Stimulated activated CD4-positive, alpha-beta T cell treated with anti-CD3 and anti-CD28 coated beads, Interleukin-4, amount 100 ng/mL, for 48 hours (primary cell): ENCODE measurements around the gene C14orf180.

Experiments
- DNase-seq, 2 donors: peaks; one replicate each; pipeline ENCODE4 v3.0.0-alpha.2; 2020; ENCODE audit warnings: low read depth in 2 of 2

Gene C14orf180

DNA sequence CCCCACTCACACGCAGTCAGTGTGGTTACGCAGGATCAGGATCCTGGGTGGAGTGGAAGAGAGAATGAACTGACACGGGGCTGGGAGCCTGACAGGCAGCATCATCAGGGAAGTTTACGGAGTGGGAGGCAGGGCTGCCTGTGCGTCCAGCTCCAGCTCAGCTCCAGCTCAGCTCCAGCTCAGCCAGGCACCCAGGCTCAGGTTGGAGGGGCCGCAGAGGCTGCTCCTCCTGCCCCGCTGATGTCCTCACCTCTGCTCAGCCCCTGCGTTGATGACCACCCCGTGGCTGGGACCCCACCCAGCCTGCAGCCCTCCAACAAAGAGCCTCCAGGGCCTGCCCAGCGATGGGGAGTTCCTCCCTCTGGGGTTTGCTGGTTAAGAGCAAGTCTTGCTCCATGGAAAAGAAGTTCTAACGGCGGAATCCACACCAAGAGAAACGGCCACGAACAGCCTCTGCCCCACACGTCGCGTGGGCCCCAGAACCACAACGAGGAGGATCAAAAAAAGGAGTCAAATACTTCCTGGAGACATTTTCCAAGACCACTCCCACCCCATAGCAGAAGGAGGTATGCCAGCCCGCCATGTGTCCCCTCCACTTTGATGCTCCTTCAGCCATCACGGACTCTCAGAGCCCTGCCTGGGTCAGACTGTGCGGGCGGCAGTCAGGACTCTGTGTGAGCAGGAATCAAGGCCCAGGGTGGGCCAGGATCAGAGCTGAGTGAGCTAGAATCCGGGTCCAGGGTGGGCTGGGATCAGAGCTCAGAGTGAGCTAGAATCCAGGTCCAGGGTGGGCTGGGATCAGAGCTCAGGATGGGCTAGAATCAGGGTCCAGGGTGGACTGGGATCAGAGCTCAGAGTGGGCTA lies 17.7 kb upstream of the C14orf180 start:
- no peak for DNase-seq

DNA sequence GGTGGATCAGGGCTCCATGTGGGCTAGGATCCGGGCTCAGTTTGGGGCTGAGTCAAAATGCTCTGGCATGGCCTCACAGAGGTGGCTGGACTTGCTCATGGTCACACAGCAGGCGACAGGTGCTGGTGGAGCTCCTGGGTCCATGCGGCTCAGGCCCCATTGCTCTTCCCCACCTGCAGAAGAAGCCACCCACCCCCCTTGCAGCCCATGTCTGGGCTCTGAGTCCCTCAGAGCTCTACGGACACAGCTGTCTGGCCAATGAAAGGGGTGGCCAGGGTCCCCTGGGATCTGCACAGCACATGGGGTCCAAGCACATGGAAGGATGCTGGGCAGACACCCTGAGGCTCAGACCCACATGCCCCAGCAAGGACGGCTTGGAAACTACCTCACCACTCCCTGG lies 17.0 kb upstream of the C14orf180 start:
- no peak for DNase-seq

DNA sequence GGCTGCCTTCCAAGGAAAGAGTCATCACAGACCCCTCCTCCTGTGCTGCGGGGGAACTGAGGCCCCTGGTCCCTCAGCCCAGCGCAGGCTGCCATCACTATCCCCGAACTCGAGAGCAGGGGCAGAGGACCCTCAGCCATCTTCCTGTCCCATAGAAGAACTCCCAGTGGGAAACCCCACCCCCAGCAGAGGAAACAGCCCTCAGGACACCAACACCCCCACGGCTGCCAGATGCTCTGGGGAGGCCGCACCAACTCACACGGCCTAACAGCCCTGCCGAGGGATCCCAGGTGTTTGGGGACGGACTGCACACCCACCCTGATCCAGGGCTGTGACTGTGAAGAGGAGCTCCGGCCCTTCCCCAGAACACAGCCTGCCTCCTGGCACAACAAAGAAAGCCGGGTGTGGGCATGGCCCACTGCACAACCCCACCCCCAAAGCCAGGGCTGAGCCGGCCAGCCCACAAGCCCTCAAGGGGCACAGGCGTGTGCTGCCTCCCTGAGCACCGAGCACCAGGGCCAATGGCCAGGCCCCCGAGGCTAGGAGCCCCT lies 16.3 kb upstream of the C14orf180 start:
- no peak for DNase-seq

DNA sequence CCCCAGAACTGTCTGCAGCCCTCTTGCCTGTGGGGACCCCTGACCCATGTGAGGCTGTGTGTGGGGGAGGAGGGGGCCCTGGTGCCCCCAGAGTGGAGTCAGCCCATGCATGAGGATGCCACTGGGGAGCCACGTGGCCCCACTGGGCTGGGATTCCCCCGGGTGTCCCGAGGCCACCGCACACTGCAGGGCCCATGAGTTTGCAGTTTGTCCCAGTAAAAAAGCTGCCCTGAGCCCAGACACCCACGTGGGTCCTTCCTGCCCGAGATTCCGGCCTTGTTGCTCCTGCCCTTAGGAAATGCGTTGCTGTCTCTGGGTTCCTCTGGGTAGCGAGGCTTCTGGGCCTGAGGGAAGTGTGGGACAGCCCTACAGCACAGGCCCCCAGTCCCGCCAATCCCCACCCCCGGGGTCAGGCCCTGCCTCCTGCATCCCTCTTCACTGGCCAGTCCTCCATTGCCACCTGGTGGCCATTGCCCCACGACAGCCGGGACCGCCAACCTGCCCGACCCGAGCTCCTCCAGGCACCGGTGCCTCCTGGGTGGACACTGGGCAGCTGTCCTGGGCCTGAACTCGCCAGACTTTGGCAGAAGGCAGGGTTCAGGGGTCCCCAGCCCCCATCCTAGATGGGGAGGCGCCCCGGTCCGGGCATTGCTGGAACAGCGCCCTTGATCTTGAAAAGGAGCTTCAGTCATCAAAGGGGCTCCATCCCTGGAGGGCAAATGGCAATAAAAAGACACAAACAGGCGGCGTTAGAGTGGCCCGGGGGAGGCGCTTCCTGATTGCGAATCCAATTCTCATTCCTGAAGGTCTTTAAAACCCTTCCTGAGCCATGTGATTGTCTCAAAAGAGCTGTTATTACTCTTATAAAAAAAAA lies 15.6 kb upstream of the C14orf180 start:
- peak; percentile 61 to 66 for DNase-seq

DNA sequence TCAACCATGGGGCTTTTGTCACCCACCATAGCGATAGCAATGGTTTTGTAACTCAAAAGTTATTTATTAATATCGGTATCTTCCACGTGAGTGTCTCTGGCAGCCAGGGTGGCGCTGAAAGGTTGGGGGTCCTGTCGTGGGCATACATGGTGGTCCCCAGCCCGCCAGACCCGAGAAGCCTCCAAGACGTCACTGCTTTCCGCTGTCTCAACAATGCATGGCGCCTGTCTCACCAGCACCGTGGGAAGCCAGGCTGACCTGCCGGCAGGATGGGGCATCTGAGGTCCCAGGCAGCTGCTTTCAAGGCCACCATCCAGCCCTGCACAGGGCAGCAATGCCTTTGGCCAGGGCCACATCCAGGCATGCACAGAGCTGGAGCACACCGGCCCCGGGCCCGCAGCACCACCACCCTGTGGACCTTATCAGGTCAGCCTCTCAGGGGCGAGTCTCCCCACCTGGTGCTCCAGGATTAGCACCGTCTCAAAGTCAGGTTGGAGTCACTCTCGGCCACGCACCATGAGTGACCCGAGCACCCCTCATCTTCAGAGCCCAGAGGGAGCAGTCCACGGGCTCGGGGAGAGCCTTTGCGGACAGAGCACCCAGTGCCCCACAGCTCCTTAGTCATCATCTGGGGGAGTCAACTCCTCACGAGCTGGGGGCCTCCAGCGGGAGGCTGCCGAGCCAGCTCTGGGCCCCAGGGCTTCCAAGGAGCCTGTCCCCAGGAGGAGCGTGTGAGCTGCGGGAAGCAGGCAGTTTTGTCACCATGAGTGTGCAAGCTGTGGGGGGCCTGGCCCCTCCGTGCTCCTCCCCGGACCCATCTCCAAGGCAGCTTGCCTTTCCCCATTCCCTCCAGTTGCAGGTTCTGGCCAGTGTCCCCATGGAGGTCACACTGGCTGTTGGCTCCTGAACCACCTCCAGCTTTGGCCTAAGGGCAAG lies 14.6 kb upstream of the C14orf180 start:
- DNase-seq: no peak

DNA sequence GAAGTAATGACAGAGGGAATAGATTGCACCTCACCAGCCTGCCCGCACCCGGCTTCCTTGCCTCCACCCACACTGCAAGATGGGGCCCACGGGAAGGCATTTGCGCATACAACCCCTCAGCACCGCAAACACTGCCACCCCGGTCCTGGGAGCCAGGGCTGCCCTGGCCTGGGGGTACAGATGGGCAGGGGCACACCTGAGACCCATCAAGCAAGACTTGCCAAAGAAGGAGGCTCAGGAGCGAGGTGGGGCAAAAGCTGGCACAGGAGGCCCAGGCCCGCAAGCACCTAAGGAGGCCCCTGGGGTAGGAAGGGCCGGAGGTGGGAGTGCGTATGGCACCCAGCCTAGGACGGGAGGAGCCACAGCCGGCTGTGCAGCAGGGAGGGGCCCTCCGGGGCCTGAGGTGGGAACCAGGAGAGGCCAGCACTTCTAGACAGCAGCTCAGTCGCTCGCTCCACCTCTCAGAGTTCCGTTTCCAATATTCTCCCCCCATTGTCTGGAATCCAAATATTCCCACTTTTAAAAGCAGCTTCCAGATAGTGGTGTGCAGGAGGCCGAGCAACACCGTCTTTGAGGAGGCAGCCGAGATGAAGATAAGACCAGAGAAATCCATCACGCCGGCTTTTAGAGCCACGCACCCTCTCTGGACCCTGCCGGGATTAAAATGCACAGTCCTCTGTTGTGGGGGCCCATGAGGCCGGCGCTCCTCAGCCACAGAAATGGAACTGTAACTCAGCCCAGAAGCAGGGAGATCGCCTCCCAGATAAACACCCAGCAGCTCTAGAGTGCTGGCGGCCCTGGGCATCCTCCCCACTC lies 12.2 kb upstream of the C14orf180 start:
- DNase-seq: no peak

DNA sequence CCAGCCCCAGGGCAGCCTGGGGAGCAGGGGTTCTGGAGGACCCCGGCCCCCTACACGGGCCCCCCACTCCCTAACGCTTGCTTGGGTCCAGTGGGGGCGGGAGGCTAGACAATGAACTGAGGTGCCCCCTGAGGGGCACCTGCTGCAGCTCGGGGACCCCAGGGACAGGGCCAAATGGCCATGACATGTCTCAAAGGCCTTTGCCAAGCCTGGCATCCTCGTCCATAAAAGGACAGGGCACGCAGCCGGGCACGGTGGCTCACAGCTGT lies 11.7 kb upstream of the C14orf180 start:
- no peak for DNase-seq

DNA sequence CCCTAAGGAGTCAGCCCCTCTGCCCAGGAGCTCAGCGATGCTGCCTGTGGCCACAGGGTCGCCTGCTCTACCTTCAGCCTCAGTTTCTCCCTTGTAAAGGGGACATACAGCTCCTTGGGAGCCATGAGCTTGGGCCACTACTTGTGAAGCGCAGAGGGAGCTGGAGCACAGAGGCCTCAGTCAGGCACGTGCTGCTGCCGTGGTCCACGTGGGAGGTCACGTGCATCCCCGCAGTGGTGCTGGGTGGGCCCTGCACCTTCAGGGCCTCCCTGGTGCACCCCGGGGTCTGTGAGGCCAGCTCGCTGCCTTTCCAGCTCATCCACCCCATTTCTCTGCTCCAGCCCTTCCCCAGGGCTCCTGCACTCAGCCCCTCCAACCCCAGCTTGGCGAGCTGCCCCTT lies 10.9 kb upstream of the C14orf180 start:
- no peak for DNase-seq

DNA sequence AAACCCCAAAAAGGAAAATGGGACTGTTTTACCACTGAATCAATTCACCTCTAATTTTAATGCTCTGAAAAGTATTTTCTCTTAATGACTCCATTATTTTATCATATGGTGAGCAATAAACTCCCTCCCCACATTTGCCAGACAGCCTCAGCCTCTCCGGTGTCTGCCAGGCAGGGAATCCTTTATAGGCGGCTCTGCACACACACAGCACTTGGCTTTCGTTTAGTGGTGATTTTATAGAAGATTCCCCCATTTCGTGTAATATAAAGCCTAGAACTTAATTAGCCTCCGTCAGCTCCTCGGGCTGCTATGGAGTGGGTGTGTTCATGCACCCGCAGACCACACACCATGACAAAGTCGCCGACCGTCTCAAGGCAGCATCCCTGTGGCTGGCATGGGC lies 10.1 kb upstream of the C14orf180 start:
- DNase-seq: no peak

DNA sequence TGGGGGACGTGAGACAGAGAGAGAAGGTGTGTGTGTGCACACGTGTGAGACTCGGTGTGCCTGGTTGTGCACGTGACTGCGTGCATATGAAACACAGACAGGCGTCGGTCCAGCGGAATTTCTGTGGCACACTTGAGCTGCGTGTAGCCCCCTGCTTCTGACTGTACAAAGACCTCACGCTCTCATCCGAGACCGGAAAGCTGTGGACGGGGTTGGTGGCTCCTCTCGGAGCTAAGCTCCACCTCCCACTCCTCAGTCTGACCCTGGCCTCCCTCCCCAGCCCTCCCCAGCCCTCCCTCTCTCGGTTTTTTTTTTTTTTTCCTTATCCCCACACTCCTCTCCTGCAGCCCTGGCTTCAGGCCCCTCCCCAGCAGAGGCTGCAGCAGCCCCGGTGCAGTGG lies 8.3 kb upstream of the C14orf180 start:
- DNase-seq: no peak

DNA sequence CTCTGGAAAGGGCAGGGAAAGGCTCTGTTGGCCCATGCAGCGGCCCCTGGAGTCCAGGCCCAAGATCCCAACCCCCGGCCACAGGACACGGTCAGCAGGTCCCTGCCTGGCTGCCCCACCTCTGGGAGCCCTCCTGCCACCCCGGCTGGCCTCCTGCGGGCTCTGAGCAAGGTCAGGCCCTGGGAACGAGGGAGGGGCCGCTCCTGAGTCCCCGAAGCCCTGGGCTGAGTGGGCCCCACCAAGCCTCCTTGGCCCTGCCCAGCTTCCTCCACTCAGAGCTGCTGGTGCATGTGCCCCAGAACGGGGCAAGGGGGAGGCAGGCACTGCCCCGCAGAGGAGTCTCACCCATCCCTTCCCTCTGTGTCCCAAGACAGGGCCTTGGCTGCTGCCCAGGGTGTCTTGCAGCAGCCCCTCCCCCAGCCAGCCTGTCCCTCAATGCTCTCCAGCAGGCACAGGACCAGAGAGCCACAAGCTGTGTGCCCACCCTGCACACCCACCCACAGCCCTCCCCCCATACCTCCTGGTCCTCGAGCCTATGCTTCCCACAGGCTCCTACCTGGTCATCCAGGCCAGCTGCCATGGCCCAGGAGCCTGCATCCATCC lies 7.4 kb upstream of the C14orf180 start:
- no peak for DNase-seq

DNA sequence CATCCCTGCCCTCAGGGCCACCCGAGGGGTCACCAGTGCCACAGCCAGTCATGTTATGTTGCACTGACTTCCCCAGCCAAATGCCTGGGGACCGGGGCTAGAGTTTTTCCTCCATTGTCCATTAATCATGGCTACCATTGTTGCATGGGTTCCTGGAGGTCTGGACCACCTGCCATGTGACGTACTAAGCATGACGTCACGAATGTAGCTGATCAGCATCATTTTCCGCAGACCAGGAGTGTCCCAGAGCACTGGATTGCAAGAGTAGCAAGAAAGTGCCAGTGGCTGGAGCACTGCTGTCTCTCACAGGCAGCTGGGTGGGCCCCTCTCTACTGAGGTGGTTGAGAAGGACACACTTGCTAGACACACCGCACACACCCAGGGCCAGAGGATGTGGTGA lies 6.9 kb upstream of the C14orf180 start:
- DNase-seq: no peak

DNA sequence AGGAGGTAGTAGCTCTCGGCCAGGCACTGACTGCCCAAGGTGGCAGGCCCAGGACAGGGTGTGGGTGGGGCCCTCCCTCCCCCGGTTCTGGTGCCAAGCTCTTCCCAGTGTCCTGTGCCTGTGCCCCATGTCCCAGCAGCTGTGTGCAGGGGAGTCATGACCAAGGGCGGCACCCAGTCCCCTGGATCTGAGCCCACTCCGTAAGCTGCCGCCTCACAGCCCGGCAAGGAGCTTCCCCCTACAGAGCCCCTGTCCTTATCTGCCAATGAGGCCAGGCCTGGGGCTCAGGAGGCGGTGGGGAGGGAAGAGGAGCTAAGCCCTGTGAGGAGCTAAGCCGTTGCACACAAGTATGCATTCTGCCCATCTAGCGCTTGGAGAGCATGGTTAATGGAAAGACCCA lies 5.6 kb upstream of the C14orf180 start:
- no peak for DNase-seq

DNA sequence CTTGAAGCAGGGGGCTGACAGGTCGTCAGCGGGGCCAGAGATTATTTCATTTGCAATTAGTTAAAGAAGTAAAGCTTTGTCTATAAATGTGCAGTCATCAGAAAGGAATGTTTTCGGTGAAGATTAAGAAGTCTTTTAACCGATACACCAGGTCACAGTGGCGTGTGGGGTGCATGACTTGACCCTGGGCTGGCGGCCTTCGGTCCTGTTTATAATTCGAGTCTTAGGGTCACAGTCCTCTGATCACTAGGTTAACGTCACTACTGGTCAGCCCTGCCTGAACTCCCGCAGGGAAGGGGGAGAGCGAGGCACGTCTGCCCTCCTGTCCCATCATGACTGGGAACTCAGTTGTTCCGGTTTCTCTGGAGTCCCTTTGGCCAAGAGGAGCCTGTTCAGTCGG lies 5.0 kb upstream of the C14orf180 start:
- DNase-seq: no peak

DNA sequence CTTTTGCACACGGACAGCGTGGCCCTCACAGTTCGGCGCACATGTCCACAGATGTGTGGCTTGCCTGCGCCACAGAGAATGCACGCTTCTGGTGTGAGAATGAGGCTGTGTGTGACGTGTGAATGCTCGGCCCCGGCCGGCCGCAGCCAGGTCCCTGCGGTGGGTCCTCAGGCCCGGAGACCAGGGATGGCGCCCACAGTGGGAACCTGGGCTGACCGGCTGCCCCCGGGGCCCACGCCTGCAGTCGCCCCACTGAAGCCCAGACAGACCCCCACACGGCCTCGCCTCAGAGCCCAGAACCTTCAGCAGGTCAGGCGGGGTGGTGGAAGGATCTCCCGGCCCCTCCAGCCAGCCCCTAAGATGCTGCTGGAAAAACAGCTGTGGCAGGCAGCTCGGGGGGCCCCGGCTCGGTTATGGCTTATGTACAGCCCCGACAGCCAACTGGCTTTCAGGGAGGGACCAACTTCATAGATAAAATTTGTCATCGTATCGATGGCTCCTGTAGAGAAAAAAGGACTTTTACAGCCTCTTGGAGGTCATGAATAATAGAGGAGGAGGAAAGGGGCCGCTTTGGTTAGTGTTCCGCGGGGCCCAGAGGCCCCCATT lies 4.5 kb upstream of the C14orf180 start:
- DNase-seq: no peak

DNA sequence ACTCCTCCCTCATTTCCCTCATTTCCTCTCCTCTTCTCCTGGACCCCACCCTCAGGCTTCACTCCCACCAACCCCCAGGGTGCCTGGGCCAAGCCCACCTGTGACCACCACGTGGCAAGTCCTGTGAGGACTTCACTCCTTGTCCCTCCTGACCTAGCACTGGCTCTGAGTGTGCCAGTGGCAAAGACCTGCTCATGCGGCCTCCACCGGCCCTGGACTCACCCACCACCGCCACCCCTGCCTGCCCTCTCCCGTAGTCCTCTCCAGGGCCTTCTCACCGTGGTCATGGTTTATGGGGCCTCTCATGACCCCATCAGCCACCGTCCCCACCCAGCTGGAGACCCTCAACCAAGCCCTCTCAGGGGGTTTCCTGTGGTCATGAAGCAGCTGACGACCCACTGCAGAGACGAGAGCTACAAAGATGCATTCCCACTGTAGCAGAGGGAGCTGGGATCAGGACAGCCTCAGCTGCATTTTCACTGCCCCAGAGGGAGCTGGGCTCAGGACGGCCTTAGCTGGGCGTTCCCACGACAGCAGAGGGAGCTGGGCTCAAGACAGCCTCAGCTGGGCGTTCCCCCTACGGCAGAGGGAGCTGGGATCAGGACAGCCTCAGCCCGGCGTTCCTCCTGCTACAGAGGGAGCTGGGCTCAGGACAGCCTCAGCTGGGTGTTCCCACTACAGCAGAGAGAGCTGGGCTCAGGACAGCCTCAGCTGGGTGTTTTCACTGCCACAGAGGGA lies 3.2 kb upstream of the C14orf180 start:
- no peak for DNase-seq

DNA sequence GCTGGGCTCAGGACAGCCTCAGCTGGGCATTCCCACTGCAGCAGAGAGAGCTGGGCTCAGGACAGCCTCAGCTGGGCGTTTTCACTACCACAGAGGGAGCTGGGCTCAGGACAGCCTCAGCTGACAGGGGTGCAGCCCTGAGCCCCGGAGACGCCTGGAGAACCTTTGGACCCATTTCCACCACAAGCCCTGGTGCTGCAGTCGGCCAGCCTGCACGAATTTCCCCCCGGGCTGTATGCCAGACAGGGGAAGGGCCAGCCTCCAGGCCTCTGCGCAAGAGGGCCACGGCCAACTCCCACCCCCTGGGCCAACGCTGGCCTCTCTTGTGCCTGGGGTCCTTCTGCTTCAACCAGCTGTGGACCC lies 2.6 kb upstream of the C14orf180 start:
- no peak for DNase-seq

DNA sequence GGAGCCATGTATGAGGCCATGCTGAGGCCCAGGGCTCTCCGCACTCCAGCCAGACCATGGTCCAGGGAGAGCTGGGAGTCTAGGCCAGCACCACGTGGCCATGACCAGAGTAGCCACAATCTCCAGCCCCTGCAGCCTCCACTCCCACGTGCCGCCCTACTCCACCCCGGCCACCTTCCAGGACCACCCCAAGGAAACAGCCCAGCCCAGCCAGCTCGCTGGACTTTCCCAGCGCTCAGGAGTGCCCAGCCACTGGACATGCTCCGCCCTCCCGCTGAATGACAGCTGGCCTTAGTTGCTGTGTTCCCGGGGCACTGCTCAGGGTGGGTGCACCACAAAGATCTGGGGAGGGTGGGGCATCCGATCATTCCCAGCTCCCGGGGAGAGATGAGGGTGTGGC lies 2.1 kb upstream of the C14orf180 start:
- DNase-seq: no peak

DNA sequence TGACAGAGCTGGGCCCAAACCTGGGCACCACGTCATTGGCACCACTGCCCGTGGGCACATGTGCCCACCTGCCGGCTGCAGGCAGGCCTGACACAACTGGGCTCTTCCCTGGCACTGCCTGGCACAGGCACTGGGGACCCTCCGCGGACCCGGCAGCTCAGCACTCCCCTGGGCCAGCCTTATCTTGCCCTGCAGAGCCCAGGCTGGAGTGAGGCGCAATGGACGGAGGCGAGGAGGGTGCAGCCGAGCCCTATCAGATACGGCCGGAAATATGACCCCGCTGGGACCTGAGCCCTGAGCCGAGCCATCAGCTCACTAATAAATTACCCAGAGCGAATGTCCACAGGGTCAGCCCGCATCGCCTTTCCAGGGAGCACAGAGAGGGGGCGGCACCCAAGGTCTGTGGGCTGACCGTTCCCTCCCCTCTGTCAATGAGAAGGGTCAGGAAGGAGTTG lies 1.7 kb upstream of the C14orf180 start:
- DNase-seq: no peak
